Right lobe of liver (tissue), 6 donors: Measurements from ENCODE around the gene SPTSSA. TPM values are rescaled to one million over a fixed set of nuclear protein-coding genes. Genes with fewer than 3 reads are reported as not detected.

Experiments
- ATAC-seq, 4 donors: fragments of 200-7000 bp; cut with Tn5 transposase; one replicate each; pipeline ENCODE4 v1.9.1; 2020; ENCODE audit warnings: mild to moderate bottlenecking in 4 of 4, moderate library complexity in 4 of 4
- DNase-seq, 3 donors: peaks; one replicate each; pipeline ENCODE4 v3.0.0-alpha.2; 2020
- H3K27ac ChIP-seq, 3 donors: fragments of 200-600 bp; one replicate each; pipeline ENCODE4 v1.8.0; 2022
- H3K27me3 ChIP-seq, 2 donors: fragments of 200-600 bp; one replicate each; pipeline ENCODE4 v1.8.0; 2022
- H3K36me3 ChIP-seq, 4 donors: fragments of 200-600 bp; sonication (generic) in 1 of 4; one replicate each; pipeline versions ENCODE4 v1.5.1 to v1.8.0; 2017 to 2022; ENCODE audit warnings: control low read depth in 1 of 4
- H3K4me1 ChIP-seq, 4 donors: fragments of 200-600 bp; sonication (generic) in 1 of 4; one replicate each; pipeline versions ENCODE4 v1.5.1 to v1.8.0; 2017 to 2022; ENCODE audit warnings: control low read depth in 1 of 4
- H3K4me3 ChIP-seq, 3 donors: fragments of 200-600 bp; one replicate each; pipeline ENCODE4 v1.8.0; 2022
- H3K9me3 ChIP-seq, 4 donors: fragments of 200-600 bp; sonication (generic) in 1 of 4; one replicate each; pipeline versions ENCODE4 v1.5.1 to v1.8.0; 2017 to 2022; ENCODE audit warnings: control low read depth in 1 of 4
- CTCF ChIP-seq, 4 donors: fragments of 200-600 bp in 3 of 4; fragments of 450-650 bp in 1 of 4; IDR thresholded peaks; one replicate each; pipeline versions ENCODE4 v1.5.1 to v1.8.0; 2016 to 2022; ENCODE audit warnings: antibody characterized with exemption in 4 of 4, mild to moderate bottlenecking in 2 of 4
- POLR2A ChIP-seq: fragments of 450-650 bp; IDR thresholded peaks from one replicate; pipeline ENCODE4 v1.6.1; 2017; ENCODE audit warnings: antibody characterized with exemption, mild to moderate bottlenecking
- WGBS: methylation state at CpG from one replicate; pipeline ENCODE4 v1.1.6; 2018; ENCODE audit warnings: low coverage, low lambda C conversion rate; ENCODE audit not compliant: insufficient coverage; ENCODE audit errors: missing lambda C conversion rate; 5-methylcytosine and 5-hydroxymethylcytosine counted together
- intact Hi-C, 2 donors: fragments of 100-400 bp; cut with DNase I; formaldehyde crosslinking; loops; one replicate each; pipeline versions ENCODE4 v1.11.2 to v1.14.1; 2022
- total RNA-seq, 6 experiments: library from RNA; depleted of rRNA in 2 of 6; stranded (reverse); fragments of >200 nt in 2 of 6; fragmentation: NEBNext Ultra II Directional in 3 of 6; extraction: Animal tissue kit (Norgen Biotek cat#: 25700) in 3 of 6; gene quantifications; one replicate each; pipeline versions ENCODE4 v1.1.0 to v1.2.4, GENCODE V29; 2016 to 2023
- donor health status: DM: no; HTN: yes; CAD: no.
- donor health status: DM: no; HTN: no; CAD: no.
- donor health status: DM: no; HTN: no; CAD: no.
- donor health status: DM: no; HTN: yes; CAD: no.
- donor health status: DM: no; HTN: yes; CAD: no.

Gene SPTSSA
- total RNA-seq, 6 experiments from 2014 or later = 10.6 to 32.0 (median 18.4) TPM

GRCh38 chr14:34474187-34474679 lies 12.2 kb upstream of the SPTSSA start:
- DNase-seq (no peak), ATAC-seq (no peak)
- intact Hi-C loops = no loop called here
- TF ChIP-seq CTCF (IDR thresholded peaks at IDR 0.05) = no peak
- no peak for TF ChIP-seq POLR2A
- Histone ChIP-seq H3K4me1 (no peaks in the 10 kb centered on the region), H3K27ac (no peak overlapping the region), H3K27me3 (no peaks in the 10 kb centered on the region), H3K4me3 (no peak overlapping the region), H3K9me3 (no peaks in the 10 kb centered on the region), H3K36me3 (no peaks in the 10 kb centered on the region)
- WGBS = 81% methylated on average over 2 of the region's 2 CpGs

DNA sequence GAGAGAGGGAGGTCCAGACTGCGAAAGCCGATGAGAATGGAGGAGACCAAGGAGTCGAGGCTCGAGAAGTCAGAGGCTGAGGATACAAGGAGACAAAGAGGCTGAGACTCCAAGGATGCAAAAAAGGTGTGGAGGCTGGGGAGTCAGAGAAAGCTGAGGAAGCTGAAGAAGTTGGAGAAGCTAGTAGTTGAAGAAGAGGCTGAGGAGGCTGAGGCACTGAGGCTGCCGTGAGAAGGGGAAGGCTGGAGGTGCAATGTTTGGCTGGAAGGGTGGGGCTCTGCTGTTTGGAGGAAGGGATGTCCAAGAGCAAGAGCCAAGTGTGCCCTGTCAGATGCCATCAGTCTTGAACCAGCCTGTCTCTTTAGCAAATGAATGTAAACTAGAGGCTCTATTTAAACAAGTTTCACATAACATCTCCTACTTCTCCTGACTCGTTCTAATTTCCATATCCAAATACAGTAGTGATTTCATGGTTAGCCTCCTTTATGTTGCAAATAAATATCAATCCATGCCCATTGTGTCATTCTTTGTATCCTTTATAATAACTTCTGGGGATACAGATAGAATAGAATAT lies 10.8 kb upstream of the SPTSSA start:
- WGBS = 75% methylated on average over 6 of the region's 6 CpGs
- peaks cover 0 to under 1% (median 0%) of the 10 kb centered on the region in 4 donors for H3K4me1 ChIP-seq
- H3K36me3 ChIP-seq = no peaks in the 10 kb centered on the region
- no peak overlapping the region for H3K27ac ChIP-seq
- no peaks in the 10 kb centered on the region for H3K9me3 ChIP-seq
- TF ChIP-seq CTCF (IDR thresholded peaks at IDR 0.05) = no peak
- H3K4me3 ChIP-seq = no peak overlapping the region
- DNase-seq (no peak), ATAC-seq (no peak)
- intact Hi-C loops = no loop called here
- H3K27me3 ChIP-seq = no peaks in the 10 kb centered on the region

GRCh38 chr14:34470319-34470718 lies 8.3 kb upstream of the SPTSSA start:
- Histone ChIP-seq H3K9me3 (no peaks in the 10 kb centered on the region), H3K27me3 (no peaks in the 10 kb centered on the region), H3K36me3 (no peaks in the 10 kb centered on the region), H3K27ac (no peak overlapping the region), H3K4me1 (peaks cover 0 to 4% (median 0%) of the 10 kb centered on the region in 4 donors), H3K4me3 (no peak overlapping the region)
- TF ChIP-seq POLR2A = no peak
- no peak for TF ChIP-seq CTCF (IDR thresholded peaks at IDR 0.05)
- intact Hi-C loops = no loop called here
- ATAC-seq (no peak), DNase-seq (no peak)

DNA sequence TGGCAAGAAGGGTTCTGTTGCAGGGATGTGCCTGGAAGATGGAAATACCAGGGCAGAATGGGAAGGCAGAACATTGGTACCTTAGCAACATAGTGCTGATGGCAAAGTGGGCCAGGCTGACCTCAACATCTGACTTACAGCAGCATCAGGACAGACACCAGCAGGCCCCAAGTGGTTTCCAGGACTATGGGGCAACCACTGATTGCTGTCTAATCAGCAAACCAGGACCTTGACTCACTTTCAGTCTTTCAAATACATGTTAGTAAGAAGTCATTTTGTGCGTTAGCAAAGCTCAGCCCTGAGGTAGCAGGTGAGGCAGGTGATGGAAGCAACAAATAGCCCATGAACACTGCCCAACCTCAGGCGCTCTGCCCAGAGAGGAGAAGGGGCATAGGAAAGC lies 4.7 kb upstream of the SPTSSA start:
- no peak overlapping the region for H3K27ac ChIP-seq
- no peaks in the 10 kb centered on the region for H3K27me3 ChIP-seq
- H3K9me3 ChIP-seq = no peaks in the 10 kb centered on the region
- H3K4me1 ChIP-seq = peaks cover 0 to 4% (median 0%) of the 10 kb centered on the region in 4 donors
- no peak for TF ChIP-seq POLR2A
- TF ChIP-seq CTCF (IDR thresholded peaks at IDR 0.05) = no peak
- H3K4me3 ChIP-seq = no peak overlapping the region
- no peak for DNase-seq
- no peaks in the 10 kb centered on the region for H3K36me3 ChIP-seq
- 100% methylated on average over 2 of the region's 2 CpGs for WGBS
- intact Hi-C loops = no loop called here
- ATAC-seq = no peak
